NCI-H1694 (cell line): ENCODE measurements around the gene WSB1.

Source experiments
- DNase-seq: peaks from one replicate; lab custom pipeline; 2025; lab: John Stamatoyannopoulos, UW

Gene WSB1

GRCh38 chr17:27357236-27357635, 63.3 kb downstream of the WSB1 start:
- no peak for DNase-seq

DNA sequence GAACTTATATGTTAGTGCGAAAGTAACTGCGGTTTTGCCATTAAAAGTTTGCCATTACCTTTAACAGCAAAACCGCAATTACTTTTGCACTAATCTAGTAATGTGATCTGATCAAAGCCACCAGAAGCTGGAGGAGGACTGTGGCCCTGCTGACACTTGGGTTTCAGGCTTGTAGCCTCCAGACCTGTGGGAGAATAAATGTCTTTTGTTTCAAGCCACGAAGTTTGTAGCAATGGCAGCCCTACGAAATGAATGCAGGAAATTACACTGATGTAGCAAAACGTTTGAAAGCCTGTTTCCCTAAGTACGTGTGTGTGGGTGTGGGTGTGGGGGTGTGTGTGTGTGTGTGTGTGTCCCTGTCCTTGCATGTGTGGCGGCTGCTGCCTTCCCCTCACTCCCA, 66.6 kb downstream of the WSB1 start:
- DNase-seq: no peak

DNA sequence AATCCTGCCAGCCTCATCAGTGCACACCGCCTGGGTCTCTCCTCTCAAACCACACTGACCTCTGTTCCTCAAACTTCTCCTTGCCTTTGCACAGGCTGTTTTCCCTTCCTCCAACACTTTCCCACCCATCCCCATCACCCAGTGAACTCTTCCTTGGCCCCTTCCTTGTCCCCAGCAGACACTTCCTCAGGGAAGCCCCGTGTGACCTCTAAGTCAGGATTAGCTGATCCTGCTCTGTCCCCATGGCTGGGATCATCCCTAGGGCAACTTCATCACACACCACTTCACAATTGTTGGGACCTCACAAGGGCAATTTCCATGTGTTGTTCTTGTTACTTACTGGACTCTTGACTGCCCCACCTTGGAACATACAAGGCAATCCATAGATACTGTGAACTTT, 67.8 kb downstream of the WSB1 start:
- DNase-seq: no peak

DNA sequence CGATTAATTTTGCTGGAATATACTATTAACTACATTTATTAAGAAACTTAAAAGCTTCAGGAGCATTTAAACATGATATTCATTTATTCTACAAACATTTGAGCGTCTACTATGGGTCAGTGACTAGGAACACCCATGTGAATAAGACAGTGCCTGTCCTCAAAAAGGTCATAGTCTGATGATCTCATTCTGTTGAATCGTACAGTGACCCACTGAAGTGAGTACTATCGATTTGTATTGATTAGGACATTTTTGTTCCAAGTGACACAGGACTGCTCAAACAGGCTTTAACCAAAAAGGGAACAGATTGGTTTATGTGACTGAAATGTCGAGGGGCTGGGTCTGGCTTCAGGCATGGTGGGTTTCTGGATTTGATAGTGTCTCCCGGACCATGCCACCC, 68.6 kb downstream of the WSB1 start:
- no peak for DNase-seq

DNA sequence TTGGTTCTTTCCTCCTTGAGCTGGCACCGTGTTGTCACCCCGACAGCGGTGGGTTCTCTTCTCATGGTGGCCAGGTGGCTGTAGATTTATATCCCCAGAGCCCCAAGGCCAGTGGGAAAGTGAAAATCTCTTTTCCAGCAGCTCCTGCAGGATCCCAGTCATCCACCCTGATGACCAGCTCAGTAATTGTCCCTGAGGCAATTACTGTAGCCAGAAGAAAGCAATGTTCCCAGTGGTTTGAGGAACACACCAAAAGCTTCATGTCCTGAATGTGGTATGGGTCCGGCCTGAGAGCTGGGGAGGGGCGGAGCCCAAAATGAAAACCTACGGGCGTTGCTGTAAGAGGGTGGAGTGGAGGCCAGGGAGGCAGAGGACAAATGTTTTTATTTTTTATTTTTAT, 69.0 kb downstream of the WSB1 start:
- no peak for DNase-seq

DNA sequence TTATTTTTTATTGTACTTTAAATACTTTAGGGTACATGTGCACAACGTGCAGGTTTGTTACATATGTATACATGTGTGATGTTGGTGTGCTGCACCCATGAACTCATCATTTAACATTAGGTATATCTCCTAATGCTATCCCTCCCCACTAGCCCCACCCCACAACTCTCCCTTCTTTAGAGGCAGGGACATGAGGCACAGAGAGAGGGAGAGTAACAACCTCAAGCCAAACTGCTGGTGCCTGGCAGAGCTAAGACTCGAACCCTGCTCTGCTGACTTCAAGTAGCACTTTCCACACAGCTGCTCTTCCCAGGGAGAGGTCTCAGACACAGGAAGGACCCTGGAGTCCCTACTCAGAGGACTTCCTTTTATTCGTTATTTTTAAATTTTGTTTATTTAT, 69.4 kb downstream of the WSB1 start:
- DNase-seq: no peak
